Parathyroid adenoma (tissue), 2 donors: ENCODE data around the gene RPL3.

Experiments
- H2AFZ ChIP-seq: fragments of 300-600 bp; sonication (generic); one replicate; pipeline ENCODE4 v1.7.0; 2017; ENCODE audit warnings: antibody characterized with exemption, mild to moderate bottlenecking
- H3K27ac ChIP-seq: fragments of 300-600 bp; sonication (generic); one replicate; pipeline ENCODE4 v1.7.0; 2017
- H3K27me3 ChIP-seq: fragments of 300-600 bp; sonication (generic); one replicate; pipeline ENCODE4 v1.7.0; 2017; ENCODE audit warnings: low read length; ENCODE audit not compliant: control insufficient read depth, insufficient read depth
- H3K36me3 ChIP-seq: fragments of 300-600 bp; sonication (generic); one replicate; pipeline ENCODE4 v1.7.0; 2017; ENCODE audit warnings: low read length; ENCODE audit not compliant: control insufficient read depth, insufficient read depth
- H3K4me1 ChIP-seq: fragments of 300-600 bp; sonication (generic); one replicate; pipeline ENCODE4 v1.7.0; 2017; ENCODE audit warnings: control low read depth
- H3K4me2 ChIP-seq: fragments of 300-600 bp; sonication (generic); one replicate; pipeline ENCODE4 v1.7.0; 2017; ENCODE audit warnings: low read length
- H3K4me3 ChIP-seq: fragments of 300-600 bp; sonication (generic); one replicate; pipeline ENCODE4 v1.7.0; 2017; ENCODE audit warnings: low read depth, low read length
- H3K79me2 ChIP-seq: fragments of 300-600 bp; sonication (generic); one replicate; pipeline ENCODE4 v1.7.0; 2017; ENCODE audit warnings: control low read depth
- H3K9ac ChIP-seq: fragments of 300-600 bp; sonication (generic); one replicate; pipeline ENCODE4 v1.7.0; 2017; ENCODE audit warnings: mild to moderate bottlenecking
- H3K9me3 ChIP-seq: fragments of 300-600 bp; sonication (generic); one replicate; pipeline ENCODE4 v1.7.0; 2017; ENCODE audit warnings: low read length; ENCODE audit not compliant: control insufficient read depth
- TF ChIP-seq, protein P1 (sequence below): fragments of 300-600 bp; sonication (generic); IDR thresholded peaks from one replicate; pipeline ENCODE4 v1.7.0; 2017; ENCODE audit warnings: antibody characterized with exemption, mild to moderate bottlenecking
- donor health status: primary hyperparathyroidism.

The RPL3 gene

DNA sequence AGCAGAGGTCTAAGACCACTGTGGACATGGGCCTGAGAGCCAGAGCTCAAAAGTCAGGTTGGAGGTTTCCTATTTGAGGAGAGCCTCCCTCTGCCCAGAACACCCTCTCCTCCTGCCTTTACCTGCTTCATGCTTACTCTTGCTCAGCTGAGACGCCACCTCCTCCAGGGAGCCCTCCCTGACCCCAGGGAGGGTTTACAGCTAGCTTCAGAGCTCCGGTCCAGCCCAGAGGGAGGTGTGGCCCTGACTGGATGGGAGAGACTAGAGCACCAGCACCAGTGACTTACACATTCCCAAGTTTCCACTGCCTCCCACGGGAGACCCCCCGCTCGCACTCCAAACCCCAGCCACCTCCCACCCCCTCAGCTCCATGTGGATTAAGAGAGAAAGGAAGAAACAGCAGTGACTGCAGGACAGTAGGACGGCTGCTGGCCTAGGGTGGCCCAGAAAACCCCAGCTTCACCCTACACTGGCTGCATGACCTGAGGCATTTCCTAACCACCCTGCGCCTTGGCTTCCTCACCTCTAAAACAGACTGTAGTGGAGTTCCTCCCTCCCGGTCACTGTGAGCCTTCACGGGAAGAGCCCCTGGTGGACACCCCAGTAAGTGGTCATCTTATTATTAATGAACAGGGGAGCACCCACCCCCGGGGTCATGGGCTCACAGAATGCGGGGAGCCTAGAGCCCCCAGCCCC, 50.2 kb downstream of the RPL3 start:
- H3K27ac ChIP-seq: no peak overlapping the region
- no peak overlapping the region for H3K4me3 ChIP-seq
- H2AFZ ChIP-seq: no peak overlapping the region
- H3K9ac ChIP-seq: no peak overlapping the region
- H3K4me2 ChIP-seq: no peak overlapping the region
- H3K79me2 ChIP-seq: no peaks in the 10 kb centered on the region
- no peaks in the 10 kb centered on the region for H3K9me3 ChIP-seq
- no peaks in the 10 kb centered on the region for H3K27me3 ChIP-seq
- TF ChIP-seq, protein P1, sequence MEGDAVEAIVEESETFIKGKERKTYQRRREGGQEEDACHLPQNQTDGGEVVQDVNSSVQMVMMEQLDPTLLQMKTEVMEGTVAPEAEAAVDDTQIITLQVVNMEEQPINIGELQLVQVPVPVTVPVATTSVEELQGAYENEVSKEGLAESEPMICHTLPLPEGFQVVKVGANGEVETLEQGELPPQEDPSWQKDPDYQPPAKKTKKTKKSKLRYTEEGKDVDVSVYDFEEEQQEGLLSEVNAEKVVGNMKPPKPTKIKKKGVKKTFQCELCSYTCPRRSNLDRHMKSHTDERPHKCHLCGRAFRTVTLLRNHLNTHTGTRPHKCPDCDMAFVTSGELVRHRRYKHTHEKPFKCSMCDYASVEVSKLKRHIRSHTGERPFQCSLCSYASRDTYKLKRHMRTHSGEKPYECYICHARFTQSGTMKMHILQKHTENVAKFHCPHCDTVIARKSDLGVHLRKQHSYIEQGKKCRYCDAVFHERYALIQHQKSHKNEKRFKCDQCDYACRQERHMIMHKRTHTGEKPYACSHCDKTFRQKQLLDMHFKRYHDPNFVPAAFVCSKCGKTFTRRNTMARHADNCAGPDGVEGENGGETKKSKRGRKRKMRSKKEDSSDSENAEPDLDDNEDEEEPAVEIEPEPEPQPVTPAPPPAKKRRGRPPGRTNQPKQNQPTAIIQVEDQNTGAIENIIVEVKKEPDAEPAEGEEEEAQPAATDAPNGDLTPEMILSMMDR: no peak
- no peaks in the 10 kb centered on the region for H3K4me1 ChIP-seq
- no peaks in the 10 kb centered on the region for H3K36me3 ChIP-seq

DNA sequence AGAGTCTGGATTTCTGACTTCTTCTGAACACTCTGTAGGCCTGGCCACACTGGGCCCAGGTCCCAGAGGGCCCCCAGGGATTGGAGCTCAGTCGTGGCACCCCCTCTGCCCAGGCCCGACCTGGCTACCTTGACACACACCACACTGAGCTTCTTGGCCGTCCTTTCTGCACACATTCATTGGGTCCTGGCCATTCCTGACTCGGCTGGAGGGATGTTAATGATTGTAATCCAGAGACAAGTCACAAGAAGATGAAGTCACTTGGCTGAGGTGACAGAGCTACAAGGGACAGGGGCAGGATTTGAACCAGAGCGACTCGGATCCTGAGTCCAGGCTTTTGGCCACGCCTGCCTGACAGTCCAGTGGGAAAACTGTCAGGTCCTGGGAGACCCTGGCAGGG, 50.8 kb downstream of the RPL3 start:
- H3K4me2 ChIP-seq: no peak overlapping the region
- H2AFZ ChIP-seq: no peak overlapping the region
- TF ChIP-seq, protein P1: no peak
- H3K79me2 ChIP-seq: no peaks in the 10 kb centered on the region
- no peak overlapping the region for H3K27ac ChIP-seq
- no peaks in the 10 kb centered on the region for H3K27me3 ChIP-seq
- H3K4me3 ChIP-seq: no peak overlapping the region
- H3K9ac ChIP-seq: no peak overlapping the region
- H3K4me1 ChIP-seq: no peaks in the 10 kb centered on the region
- H3K9me3 ChIP-seq: no peaks in the 10 kb centered on the region
- H3K36me3 ChIP-seq: no peaks in the 10 kb centered on the region

DNA sequence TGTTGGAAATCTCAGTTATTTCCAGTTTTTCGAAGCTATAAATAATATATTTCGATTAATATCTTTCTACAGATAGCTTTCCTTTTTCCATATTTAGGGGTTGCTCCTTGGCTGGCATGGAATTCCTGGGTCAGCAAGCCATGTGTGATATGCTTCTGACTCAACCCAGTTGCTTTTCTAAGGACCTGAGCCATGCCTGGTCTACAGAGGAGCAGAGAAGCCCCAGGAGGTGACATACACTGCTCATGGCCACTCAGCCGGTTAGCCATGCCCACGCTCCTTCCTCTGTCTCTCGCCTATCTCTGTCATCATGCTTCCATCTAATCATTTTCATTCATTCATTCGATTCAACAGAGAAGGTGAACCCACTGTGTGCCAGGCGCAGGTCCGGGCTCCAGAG, 51.4 kb downstream of the RPL3 start:
- Histone ChIP-seq H3K27me3 (no peaks in the 10 kb centered on the region), H3K9me3 (no peaks in the 10 kb centered on the region), H3K4me2 (no peak overlapping the region), H3K27ac (no peak overlapping the region), H3K36me3 (no peaks in the 10 kb centered on the region), H2AFZ (no peak overlapping the region), H3K4me3 (no peak overlapping the region), H3K79me2 (no peaks in the 10 kb centered on the region), H3K9ac (no peak overlapping the region), H3K4me1 (peaks cover under 1% of the 10 kb centered on the region)
- TF ChIP-seq, protein P1: no peak

DNA sequence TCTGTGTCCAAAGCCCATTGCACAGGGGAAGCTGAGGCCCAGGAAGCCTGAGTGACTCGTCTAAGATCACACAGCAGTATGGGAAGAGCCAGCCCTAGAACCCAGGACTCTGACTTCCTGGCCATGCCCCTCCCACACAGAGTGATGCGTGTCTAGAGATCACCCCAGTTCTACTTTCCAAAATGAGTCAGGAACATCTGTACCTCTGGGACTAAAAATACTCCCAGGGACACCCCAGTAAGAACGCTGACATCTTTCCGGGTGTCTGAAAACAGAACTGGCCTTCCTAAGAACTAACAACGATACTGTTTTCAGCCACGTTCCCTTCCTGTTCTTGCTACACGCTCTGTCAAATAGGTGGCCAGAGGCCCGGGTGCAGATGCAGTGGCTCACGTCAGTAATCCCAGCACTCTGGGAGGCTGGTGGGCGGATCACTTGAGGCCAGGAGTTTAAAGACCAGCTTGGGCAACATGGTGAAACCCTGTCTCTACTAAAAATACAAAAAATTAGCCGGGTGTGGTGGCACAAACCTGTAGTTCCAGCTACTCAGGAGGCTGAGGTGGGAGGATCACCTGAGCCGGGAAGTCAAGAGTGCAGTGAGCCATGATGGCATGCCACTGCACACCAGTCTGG, 52.9 kb downstream of the RPL3 start:
- H2AFZ ChIP-seq: peak overlapping the region; percentile 28
- H3K4me2 ChIP-seq: no peak overlapping the region
- H3K27me3 ChIP-seq: no peaks in the 10 kb centered on the region
- TF ChIP-seq, protein P1: no peak
- no peaks in the 10 kb centered on the region for H3K9me3 ChIP-seq
- H3K9ac ChIP-seq: no peak overlapping the region
- H3K4me3 ChIP-seq: no peak overlapping the region
- H3K79me2 ChIP-seq: no peaks in the 10 kb centered on the region
- peak overlapping the region; percentile 44 for H3K27ac ChIP-seq
- peaks cover 6% of the 10 kb centered on the region for H3K4me1 ChIP-seq
- no peaks in the 10 kb centered on the region for H3K36me3 ChIP-seq
